Thyroid gland (tissue), 4 donors: ENCODE results near the gene PTPRU. TPM values are rescaled to one million over a fixed set of nuclear protein-coding genes. Genes with fewer than 3 reads are reported as not detected.

ENCODE experiments used
- DNase-seq, 2 donors: peaks; one replicate each; pipeline ENCODE4 v3.0.0-alpha.2; 2019
- H3K27ac ChIP-seq, 3 donors: fragments of 200-600 bp; sonication (generic); 1 replicate in 2 of 3; 2 replicates in 1 of 3; pipeline ENCODE4 v1.5.1; 2016 to 2019; ENCODE audit warnings: mild to moderate bottlenecking in 1 of 3, moderate library complexity in 1 of 3
- H3K27me3 ChIP-seq: fragments of 200-600 bp; sonication (generic); one replicate; pipeline ENCODE4 v1.5.1; 2019
- H3K36me3 ChIP-seq, 2 donors: fragments of 200-600 bp; sonication (generic); one replicate each; pipeline ENCODE4 v1.5.1; 2016 to 2019
- H3K4me1 ChIP-seq, 2 donors: fragments of 200-600 bp; sonication (generic); one replicate each; pipeline ENCODE4 v1.5.1; 2017 to 2019
- H3K4me3 ChIP-seq, 3 donors: fragments of 200-600 bp; sonication (generic); replicated peaks in 1 of 3; 1 replicate in 2 of 3; 2 replicates in 1 of 3; pipeline ENCODE4 v1.5.1; 2016; ENCODE audit warnings: mild to moderate bottlenecking in 1 of 3
- H3K9me3 ChIP-seq: fragments of 200-600 bp; sonication (generic); one replicate; pipeline ENCODE4 v1.5.1; 2017
- POLR2A ChIP-seq, 2 donors: fragments of 450-650 bp; IDR thresholded peaks; one replicate each; pipeline ENCODE4 v1.6.1; 2017; ENCODE audit warnings: antibody characterized with exemption in 2 of 2, mild to moderate bottlenecking in 2 of 2, moderate library complexity in 1 of 2
- WGBS, 2 donors: methylation state at CpG; one replicate each; pipeline ENCODE4 v1.1.5; 2017; 5-methylcytosine and 5-hydroxymethylcytosine counted together
- intact Hi-C: fragments of 100-400 bp; cut with DNase I; formaldehyde crosslinking; loops from one replicate; pipeline ENCODE4 v1.15.1; 2023
- total RNA-seq, 4 donors: library from RNA; depleted of rRNA; stranded (reverse); fragments of >200 nt; gene quantifications; one replicate each; pipeline ENCODE4 v1.2.3, GENCODE V29; 2016
- TF ChIP-seq, protein P1 (sequence below), 6 experiments: fragments of 200-600 bp in 3 of 6; fragments of 450-650 bp in 3 of 6; sonication (generic) in 3 of 6; IDR thresholded peaks; one replicate each; pipeline ENCODE4 v1.5.1; 2016 to 2019; ENCODE audit warnings: antibody characterized with exemption in 6 of 6, mild to moderate bottlenecking in 2 of 6, inconsistent platforms in 1 of 6, moderate library complexity in 1 of 6

Gene PTPRU
- total RNA-seq, 4 donors from 2014 or later = 12.4 to 30.0 (median 17.9) TPM

DNA sequence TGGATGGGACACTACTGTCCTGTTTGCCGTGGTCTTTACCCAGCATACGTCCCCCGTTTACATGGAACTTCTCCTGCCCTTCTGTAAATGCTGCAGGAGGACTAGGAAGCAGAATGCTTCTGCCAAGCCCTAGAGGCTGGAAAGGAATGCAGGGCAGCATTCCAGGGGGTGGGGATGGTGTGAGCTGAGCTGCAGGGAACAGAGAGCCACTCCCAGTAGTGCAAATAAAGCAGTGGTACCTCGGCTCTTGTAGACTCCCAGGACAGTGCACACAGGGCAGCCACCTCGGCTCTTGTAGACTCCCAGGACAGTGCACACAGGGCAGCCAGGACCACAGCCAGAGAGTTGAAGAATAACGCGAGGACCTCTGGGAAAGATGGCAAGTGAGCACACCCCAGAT, 35.4 kb downstream of the PTPRU start:
- Histone ChIP-seq H3K36me3 (no peaks in the 10 kb centered on the region), H3K27ac (no peak overlapping the region), H3K4me3 (no peak overlapping the region), H3K27me3 (no peaks in the 10 kb centered on the region), H3K4me1 (peaks cover 10% of the 10 kb centered on the region in 2 donors), H3K9me3 (no peaks in the 10 kb centered on the region)
- peak; percentile 71 to 82 for DNase-seq
- no peak for TF ChIP-seq POLR2A (IDR thresholded peaks at IDR 0.05)
- TF ChIP-seq, protein P1, sequence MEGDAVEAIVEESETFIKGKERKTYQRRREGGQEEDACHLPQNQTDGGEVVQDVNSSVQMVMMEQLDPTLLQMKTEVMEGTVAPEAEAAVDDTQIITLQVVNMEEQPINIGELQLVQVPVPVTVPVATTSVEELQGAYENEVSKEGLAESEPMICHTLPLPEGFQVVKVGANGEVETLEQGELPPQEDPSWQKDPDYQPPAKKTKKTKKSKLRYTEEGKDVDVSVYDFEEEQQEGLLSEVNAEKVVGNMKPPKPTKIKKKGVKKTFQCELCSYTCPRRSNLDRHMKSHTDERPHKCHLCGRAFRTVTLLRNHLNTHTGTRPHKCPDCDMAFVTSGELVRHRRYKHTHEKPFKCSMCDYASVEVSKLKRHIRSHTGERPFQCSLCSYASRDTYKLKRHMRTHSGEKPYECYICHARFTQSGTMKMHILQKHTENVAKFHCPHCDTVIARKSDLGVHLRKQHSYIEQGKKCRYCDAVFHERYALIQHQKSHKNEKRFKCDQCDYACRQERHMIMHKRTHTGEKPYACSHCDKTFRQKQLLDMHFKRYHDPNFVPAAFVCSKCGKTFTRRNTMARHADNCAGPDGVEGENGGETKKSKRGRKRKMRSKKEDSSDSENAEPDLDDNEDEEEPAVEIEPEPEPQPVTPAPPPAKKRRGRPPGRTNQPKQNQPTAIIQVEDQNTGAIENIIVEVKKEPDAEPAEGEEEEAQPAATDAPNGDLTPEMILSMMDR (IDR thresholded peaks at IDR 0.05) = no peak
- WGBS, 2 donors = 12 to 20% methylated on average over 5 to 7 of the region's 7 CpGs
- intact Hi-C loops = no loop called here

- 80 to 82% methylated on average over 6 of the region's 6 CpGs for WGBS, 2 donors
- no peak overlapping the region for H3K4me3 ChIP-seq
- no peak for TF ChIP-seq POLR2A (IDR thresholded peaks at IDR 0.05)
- intact Hi-C loops = no loop called here
- no peaks in the 10 kb centered on the region for H3K36me3 ChIP-seq
- no peaks in the 10 kb centered on the region for H3K9me3 ChIP-seq
- no peak for DNase-seq
- H3K4me1 ChIP-seq = peaks cover 10% of the 10 kb centered on the region in 2 donors
- H3K27ac ChIP-seq = no peak overlapping the region
- no peaks in the 10 kb centered on the region for H3K27me3 ChIP-seq
These were observed 36.0 kb downstream of the PTPRU start for GRCh38 chr1:29272147-29272907.

DNA sequence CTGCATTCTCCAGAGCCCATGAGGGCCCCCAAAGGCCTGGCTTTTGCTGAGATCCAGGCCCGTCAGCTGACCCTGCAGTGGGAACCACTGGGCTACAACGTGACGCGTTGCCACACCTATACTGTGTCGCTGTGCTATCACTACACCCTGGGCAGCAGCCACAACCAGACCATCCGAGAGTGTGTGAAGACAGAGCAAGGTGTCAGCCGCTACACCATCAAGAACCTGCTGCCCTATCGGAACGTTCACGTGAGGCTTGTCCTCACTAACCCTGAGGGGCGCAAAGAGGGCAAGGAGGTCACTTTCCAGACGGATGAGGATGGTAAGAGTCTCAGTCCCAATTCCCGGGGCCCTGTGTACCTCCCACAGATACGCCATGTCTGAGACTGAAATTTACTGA, 39.1 kb downstream of the PTPRU start:
- WGBS, 2 donors = 92 to 93% methylated on average over 14 of the region's 14 CpGs
- no peaks in the 10 kb centered on the region for H3K27me3 ChIP-seq
- H3K36me3 ChIP-seq = peaks cover 0 to 5% of the 10 kb centered on the region in 2 donors
- no peak for TF ChIP-seq POLR2A (IDR thresholded peaks at IDR 0.05)
- TF ChIP-seq, protein P1 (IDR thresholded peaks at IDR 0.05) = no peak
- no peak overlapping the region for H3K4me3 ChIP-seq
- DNase-seq = no peak
- no peaks in the 10 kb centered on the region for H3K9me3 ChIP-seq
- no peak overlapping the region for H3K27ac ChIP-seq
- peaks cover 10% of the 10 kb centered on the region in 2 donors for H3K4me1 ChIP-seq
- intact Hi-C loops = no loop called here

- no peak for DNase-seq
- H3K36me3 ChIP-seq = peaks cover 0 to 5% of the 10 kb centered on the region in 2 donors
- no peak for TF ChIP-seq POLR2A (IDR thresholded peaks at IDR 0.05)
- TF ChIP-seq, protein P1 (IDR thresholded peaks at IDR 0.05) = no peak
- H3K9me3 ChIP-seq = no peaks in the 10 kb centered on the region
- WGBS, 2 donors = 76 to 90% methylated on average over 3 of the region's 3 CpGs
- H3K27ac ChIP-seq = no peak overlapping the region
- no peaks in the 10 kb centered on the region for H3K4me1 ChIP-seq
- no peak overlapping the region for H3K4me3 ChIP-seq
- intact Hi-C loops = no loop called here
- H3K27me3 ChIP-seq = no peaks in the 10 kb centered on the region
These were observed 41.8 kb downstream of the PTPRU start for GRCh38 chr1:29278124-29278523.

- Histone ChIP-seq H3K36me3 (peaks cover 0 to 5% of the 10 kb centered on the region in 2 donors), H3K27me3 (no peaks in the 10 kb centered on the region), H3K9me3 (no peaks in the 10 kb centered on the region), H3K27ac (no peak overlapping the region), H3K4me1 (no peaks in the 10 kb centered on the region), H3K4me3 (no peak overlapping the region)
- WGBS, 2 donors = 93 to 94% methylated on average over 10 to 13 of the region's 13 CpGs
- intact Hi-C loops = no loop called here
- DNase-seq = no peak
- no peak for TF ChIP-seq POLR2A (IDR thresholded peaks at IDR 0.05)
These were observed 43.1 kb downstream of the PTPRU start for GRCh38 chr1:29279406-29279805.

GRCh38 chr1:29279951-29280391, 43.6 kb downstream of the PTPRU start:
- intact Hi-C loops = no loop called here
- no peak for DNase-seq

More at GRCh38 chr1:29279951-29280391, 43.6 kb downstream of the PTPRU start:
- Histone ChIP-seq H3K27me3 (no peaks in the 10 kb centered on the region), H3K27ac (no peak overlapping the region), H3K36me3 (peaks cover 0 to 5% of the 10 kb centered on the region in 2 donors), H3K4me1 (no peaks in the 10 kb centered on the region), H3K9me3 (no peaks in the 10 kb centered on the region), H3K4me3 (no peak overlapping the region)
- TF ChIP-seq, protein P1 (IDR thresholded peaks at IDR 0.05) = no peak
- TF ChIP-seq POLR2A (IDR thresholded peaks at IDR 0.05) = no peak
- WGBS, 2 donors = 88 to 92% methylated on average over 7 to 11 of the region's 11 CpGs
